ENCODE data around the gene MEF2A.

GRCh38 chr15:99522288-99522687 lies 43.5 kb upstream of the MEF2A start:
- no peak for TF ChIP-seq POLR2AphosphoS5 (IDR thresholded peaks at IDR 0.05; ENCODE audit: low read depth, low read length)
- no peak for TF ChIP-seq CTCF (IDR thresholded peaks at IDR 0.05 in 2 of 3, conservative IDR thresholded peaks at IDR 0.05 in 1 of 3; ENCODE audit: borderline replicate concordance in 1 of 3, insufficient read depth in 1 of 3, low read depth in 2 of 3, low read length in 2 of 3)
- no peak for TF ChIP-seq POLR2A (IDR thresholded peaks at IDR 0.05; ENCODE audit: borderline replicate concordance, extremely low read depth, insufficient read depth, insufficient read length)
- no peak for TF ChIP-seq FOSL1 (IDR thresholded peaks at IDR 0.05; ENCODE audit: low read depth)
- TF ChIP-seq EZH2 (IDR thresholded peaks at IDR 0.05): no peak
